PFSK-1 (cell line): ENCODE data around the gene C6orf15.

Source experiments
- FOXP2 ChIP-seq: optimal IDR thresholded peaks from 2 replicates; pipeline ENCODE3; 2011; ENCODE audit warnings: borderline replicate concordance, control low read depth, inconsistent platforms; ENCODE audit not compliant: insufficient read depth; ENCODE audit errors: extremely low read length, extremely low read depth
- POLR2AphosphoS5 ChIP-seq: IDR thresholded peaks from 2 replicates; pipeline ENCODE4 v1.6.1; 2012; ENCODE audit warnings: low read depth, mild to moderate bottlenecking, control low read depth, low read length, moderate library complexity
- REST ChIP-seq, 2 experiments: IDR thresholded peaks; 2 replicates each; pipeline versions ENCODE4 v1.6.1 to v1.8.0; 2011 to 2012; ENCODE audit warnings: low read depth in 2 of 2, low read length in 2 of 2, control low read depth in 1 of 2, inconsistent platforms in 1 of 2, mild to moderate bottlenecking in 1 of 2, moderate library complexity in 1 of 2; ENCODE audit not compliant: insufficient read depth in 1 of 2
- SIN3A ChIP-seq: IDR thresholded peaks from 2 replicates; pipeline ENCODE4 v1.6.1; 2012; ENCODE audit warnings: mild to moderate bottlenecking, low read length, moderate library complexity, borderline replicate concordance; ENCODE audit not compliant: insufficient read depth
- TAF1 ChIP-seq: IDR thresholded peaks from 2 replicates; pipeline ENCODE4 v1.6.1; 2012; ENCODE audit warnings: low read length, control low read depth, borderline replicate concordance; ENCODE audit not compliant: insufficient read depth

The C6orf15 gene

GRCh38 chr6:31142361-31142761 is 30.0 kb upstream of the C6orf15 start:
- no peak for TF ChIP-seq TAF1
- TF ChIP-seq POLR2AphosphoS5: no peak
- TF ChIP-seq SIN3A: no peak
- no peak for TF ChIP-seq REST (IDR thresholded peaks at IDR 0.05; ENCODE audit: insufficient read depth in 1 of 2, low read depth in 2 of 2, low read length in 2 of 2)
- no peak for TF ChIP-seq FOXP2

- TF ChIP-seq SIN3A (no peak), POLR2AphosphoS5 (no peak), TAF1 (no peak), REST (IDR thresholded peaks at IDR 0.05; ENCODE audit: insufficient read depth in 1 of 2, low read depth in 2 of 2, low read length in 2 of 2) (no peak), FOXP2 (no peak)
These were observed 28.3 kb upstream of the C6orf15 start for GRCh38 chr6:31140643-31141042.

GRCh38 chr6:31139599-31139998 is 27.2 kb upstream of the C6orf15 start:
- TF ChIP-seq POLR2AphosphoS5 (no peak), TAF1 (no peak), SIN3A (no peak), FOXP2 (no peak), REST (IDR thresholded peaks at IDR 0.05; ENCODE audit: insufficient read depth in 1 of 2, low read depth in 2 of 2, low read length in 2 of 2) (no peak)

GRCh38 chr6:31138982-31139381 is 26.6 kb upstream of the C6orf15 start, which contains the start of gene PSORS1C2:
Gene PSORS1C2 (minus strand): TSS chr6:31139066. CDS start chr6:31139026, 40 bp downstream.
- TF ChIP-seq TAF1 (no peak), FOXP2 (no peak), SIN3A (no peak)

- TF ChIP-seq FOXP2: no peak
- no peak for TF ChIP-seq TAF1
- TF ChIP-seq SIN3A: no peak
- TF ChIP-seq REST (IDR thresholded peaks at IDR 0.05; ENCODE audit: insufficient read depth in 1 of 2, low read depth in 2 of 2, low read length in 2 of 2): no peak
- no peak for TF ChIP-seq POLR2AphosphoS5
These were observed 23.3 kb upstream of the C6orf15 start for GRCh38 chr6:31135710-31136109.
